Measurements from ENCODE around the gene AUNIP.

The AUNIP gene

DNA sequence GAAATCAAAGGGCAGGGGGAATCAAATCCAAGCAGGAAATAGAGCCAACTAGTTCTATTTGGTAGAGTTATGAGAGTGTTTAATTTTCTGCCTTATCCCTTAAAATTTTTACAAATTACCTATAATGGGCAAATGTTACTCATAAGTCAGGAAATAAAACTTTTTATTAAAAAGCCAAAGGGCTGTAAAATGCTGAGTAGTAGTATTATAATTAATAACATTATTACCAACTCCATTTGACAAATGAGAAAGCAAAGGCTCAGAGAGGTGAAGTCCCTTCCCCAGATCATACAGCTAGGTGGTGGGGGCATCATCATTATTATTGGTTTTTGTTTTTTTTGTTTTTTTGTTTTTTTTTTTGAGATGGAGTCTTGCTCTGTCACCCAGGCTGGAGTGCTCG, 55.9 kb downstream of the AUNIP start:
- no peak for DNase-seq (ENCODE audit: low read depth)
- TF ChIP-seq, protein P1, sequence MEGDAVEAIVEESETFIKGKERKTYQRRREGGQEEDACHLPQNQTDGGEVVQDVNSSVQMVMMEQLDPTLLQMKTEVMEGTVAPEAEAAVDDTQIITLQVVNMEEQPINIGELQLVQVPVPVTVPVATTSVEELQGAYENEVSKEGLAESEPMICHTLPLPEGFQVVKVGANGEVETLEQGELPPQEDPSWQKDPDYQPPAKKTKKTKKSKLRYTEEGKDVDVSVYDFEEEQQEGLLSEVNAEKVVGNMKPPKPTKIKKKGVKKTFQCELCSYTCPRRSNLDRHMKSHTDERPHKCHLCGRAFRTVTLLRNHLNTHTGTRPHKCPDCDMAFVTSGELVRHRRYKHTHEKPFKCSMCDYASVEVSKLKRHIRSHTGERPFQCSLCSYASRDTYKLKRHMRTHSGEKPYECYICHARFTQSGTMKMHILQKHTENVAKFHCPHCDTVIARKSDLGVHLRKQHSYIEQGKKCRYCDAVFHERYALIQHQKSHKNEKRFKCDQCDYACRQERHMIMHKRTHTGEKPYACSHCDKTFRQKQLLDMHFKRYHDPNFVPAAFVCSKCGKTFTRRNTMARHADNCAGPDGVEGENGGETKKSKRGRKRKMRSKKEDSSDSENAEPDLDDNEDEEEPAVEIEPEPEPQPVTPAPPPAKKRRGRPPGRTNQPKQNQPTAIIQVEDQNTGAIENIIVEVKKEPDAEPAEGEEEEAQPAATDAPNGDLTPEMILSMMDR (conservative IDR thresholded peaks at IDR 0.05; ENCODE audit: low read length) = no peak
- H3K4me3 ChIP-seq (ENCODE audit: low read length) = no peak overlapping the region

DNA sequence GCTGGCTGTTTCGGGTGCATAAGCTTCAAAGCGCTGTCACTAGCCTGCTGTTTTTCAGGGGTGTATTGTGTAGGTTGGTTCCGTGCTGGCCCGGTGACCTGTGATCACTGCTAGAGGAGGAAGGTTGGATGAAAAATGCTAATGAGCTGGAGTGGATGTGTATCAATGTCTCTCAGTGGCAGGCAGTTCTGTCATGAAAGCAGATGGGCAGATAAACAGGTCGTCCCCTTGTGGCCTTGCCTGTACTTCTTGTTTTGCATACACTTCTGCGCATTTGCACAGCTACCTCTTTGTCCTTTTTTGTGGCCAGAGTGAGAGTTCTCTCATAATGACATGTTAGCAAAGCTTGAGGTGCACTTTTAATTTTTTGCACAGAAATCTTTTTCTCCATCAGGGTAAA, 56.3 kb downstream of the AUNIP start:
- no peak overlapping the region for H3K4me3 ChIP-seq (ENCODE audit: low read length)
- TF ChIP-seq, protein P1 (conservative IDR thresholded peaks at IDR 0.05; ENCODE audit: low read length) = no peak
- DNase-seq (ENCODE audit: low read depth) = no peak

DNA sequence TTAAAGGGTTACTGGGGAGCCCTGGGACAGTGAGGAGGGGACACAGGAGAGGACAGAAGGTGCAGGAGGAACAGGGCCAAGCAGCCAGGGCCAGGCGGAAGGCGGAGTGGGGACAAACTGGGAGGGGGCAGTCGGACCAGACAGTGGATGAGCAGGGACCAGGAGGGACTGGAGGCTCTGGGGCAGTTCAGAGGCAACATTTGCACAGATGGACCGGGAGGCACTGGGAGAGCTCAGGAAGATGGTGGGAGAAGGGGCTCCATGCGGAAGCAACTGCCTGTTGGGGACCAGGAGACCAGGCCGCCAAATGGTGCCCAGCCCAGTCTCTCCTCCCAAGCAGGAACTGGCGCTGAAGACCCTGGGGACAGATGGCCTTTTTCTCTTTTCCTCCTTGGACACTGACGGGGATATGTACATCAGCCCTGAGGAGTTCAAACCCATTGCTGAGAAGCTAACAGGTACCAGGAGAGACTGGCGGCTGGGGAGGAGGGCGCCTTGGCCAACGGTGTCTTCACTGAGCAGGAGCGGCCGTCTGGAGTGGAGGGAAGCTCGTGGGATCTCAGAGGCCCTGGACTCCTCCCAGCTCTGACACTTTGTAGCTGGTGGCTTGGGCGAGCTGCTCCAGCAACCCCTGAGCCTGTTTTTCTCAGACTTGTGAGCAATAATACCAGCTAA, 58.4 kb downstream of the AUNIP start:
- H3K4me3 ChIP-seq (ENCODE audit: low read length) = peak overlapping the region; percentile 73
- DNase-seq (ENCODE audit: low read depth) = no peak
- TF ChIP-seq, protein P1 (conservative IDR thresholded peaks at IDR 0.05; ENCODE audit: low read length) = no peak

DNA sequence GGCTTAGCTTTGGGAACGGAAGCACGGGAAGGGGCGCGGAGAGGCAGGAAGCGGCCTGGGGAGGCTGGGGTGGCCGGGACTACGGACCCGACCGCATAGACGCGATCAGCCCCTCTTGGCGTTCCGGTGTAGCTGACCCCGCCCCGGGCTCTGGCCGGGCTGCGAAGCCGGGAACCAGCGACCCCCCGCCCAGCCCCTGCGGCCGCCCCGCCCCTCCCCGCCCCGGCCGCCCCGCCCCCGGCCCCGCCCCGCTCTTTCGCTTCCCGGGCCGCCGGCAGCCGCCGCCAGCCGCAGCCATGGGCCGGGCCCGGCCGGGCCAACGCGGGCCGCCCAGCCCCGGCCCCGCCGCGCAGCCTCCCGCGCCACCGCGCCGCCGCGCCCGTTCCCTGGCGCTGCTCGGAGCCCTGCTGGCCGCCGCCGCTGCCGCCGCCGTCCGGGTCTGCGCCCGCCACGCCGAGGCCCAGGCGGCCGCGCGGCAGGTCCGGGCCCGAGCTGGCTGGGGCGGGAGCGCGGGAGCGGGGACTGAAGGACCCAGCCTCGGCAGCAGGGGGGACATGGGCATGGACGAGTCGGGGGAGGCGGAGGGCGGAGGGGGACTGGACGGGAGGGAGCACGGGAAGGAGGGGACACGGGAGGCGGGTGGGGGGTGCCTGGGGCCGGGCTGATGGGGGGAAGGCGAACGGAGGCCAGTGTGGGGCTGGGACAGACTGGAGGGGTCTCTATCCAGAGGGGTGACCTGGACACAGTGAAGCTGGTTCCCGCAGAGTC, 59.1 kb downstream of the AUNIP start, which contains the start of gene SELENON:
TSS of gene SELENON (plus strand) at position 259 of the 768 bp plus-strand sequence. CDS start at position 297, 38 bp downstream.
- TF ChIP-seq, protein P1 (conservative IDR thresholded peaks at IDR 0.05; ENCODE audit: low read length) = no peak
- peak within 1 kb of the TSS; percentile 73 for H3K4me3 ChIP-seq (ENCODE audit: low read length)
- peak; percentile 43 for DNase-seq (ENCODE audit: low read depth)

DNA sequence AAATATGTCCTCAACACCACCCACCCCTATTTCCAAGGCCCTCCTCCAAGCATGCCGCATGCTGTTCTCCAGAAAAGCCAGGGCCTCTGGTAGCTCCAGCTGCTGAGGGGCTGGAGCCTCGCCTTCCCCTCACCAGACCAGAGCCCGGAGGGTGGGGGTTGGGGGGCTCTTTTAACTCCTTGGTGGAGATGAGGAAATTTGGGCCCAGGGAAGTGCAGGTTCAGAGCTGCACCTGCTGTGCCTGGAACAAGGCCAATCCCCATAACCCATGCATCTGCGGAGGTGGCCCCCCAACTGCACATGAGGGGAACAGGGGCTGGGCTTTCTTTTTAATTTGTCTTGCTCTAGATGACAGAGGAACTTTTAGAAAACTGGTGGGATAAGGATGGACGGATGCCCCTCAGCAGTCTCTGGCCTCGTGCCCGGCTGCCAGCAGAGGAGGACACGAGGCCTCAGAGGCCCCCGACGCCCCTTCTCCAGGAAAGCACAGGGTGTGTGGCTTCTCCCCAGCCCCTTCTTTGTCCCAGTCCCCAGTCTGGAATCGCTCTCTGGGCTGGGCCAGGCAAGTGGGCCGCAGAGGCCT, 59.8 kb downstream of the AUNIP start:
- H3K4me3 ChIP-seq (ENCODE audit: low read length) = peak overlapping the region; percentile 62
- no peak for DNase-seq (ENCODE audit: low read depth)
- TF ChIP-seq, protein P1 (conservative IDR thresholded peaks at IDR 0.05; ENCODE audit: low read length) = no peak

DNA sequence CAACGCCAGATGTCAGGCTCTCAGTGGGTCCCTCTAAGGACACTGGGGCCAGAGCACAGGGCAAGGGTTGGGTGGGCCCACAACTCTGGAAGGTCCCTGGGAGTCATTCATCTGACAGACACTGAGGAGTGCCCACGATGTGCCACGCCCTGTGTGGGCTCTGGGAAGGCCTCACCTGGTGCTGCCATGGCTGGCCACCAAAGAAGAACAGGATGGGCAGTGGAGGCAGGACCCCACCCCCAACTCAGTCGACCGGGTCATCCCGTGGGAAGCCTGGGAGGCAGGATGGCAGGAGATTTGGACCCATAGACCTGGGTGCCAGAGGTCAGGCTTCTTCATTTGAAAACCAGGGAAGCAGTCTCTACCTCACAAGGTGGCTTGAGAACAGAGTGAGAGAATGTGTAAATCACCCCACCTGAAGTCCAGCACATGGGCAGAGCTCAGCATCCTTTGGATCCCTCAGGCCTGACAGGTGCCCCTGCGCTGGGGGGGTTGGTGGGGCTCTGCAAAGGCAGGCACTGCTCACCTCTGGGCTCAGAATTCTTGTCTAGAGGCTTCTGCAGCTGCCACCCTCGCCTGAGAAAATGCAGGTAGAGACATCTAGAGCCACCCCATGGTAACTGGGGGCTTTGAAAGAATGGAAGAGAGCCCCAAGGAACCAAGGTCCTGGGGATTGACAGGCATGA, 60.4 kb downstream of the AUNIP start:
- no peak for DNase-seq (ENCODE audit: low read depth)
- no peak overlapping the region for H3K4me3 ChIP-seq (ENCODE audit: low read length)
- TF ChIP-seq, protein P1 (conservative IDR thresholded peaks at IDR 0.05; ENCODE audit: low read length) = no peak
